ENCODE data around the gene OSBPL1A. TPM values are rescaled to one million over a fixed set of nuclear protein-coding genes. Genes with fewer than 3 reads are reported as not detected.
A peak's percentile ranks its signal among the peaks of the same experiment; 100 is the strongest.

The OSBPL1A gene
- total RNA-seq, result 42.0 TPM
- long read RNA-seq, full-length matches to known transcripts, result 65 of 115 reads
- long read RNA-seq, partial matches to known transcripts, result 10 of 115 reads
- long read RNA-seq, other reads (novel, unspliced or antisense), result 40 of 115 reads

GRCh38 chr18:24397694-24398368 is at the start of gene OSBPL1A:
Gene OSBPL1A, minus strand, starts transcription at chr18:24397824. Its CDS starts 20,291 bp downstream, at chr18:24377533.
- no peaks in the 10 kb centered on the region for H3K36me3 ChIP-seq
- DNase-seq (peak; percentile 99), ATAC-seq (peak; percentile 98)
- peak within 1 kb of the TSS; percentile 91 for H3K4me3 ChIP-seq
- no peaks in the 10 kb centered on the region for H3K27me3 ChIP-seq
- no peaks in the 10 kb centered on the region for H3K9me3 ChIP-seq
- TF ChIP-seq CTCF (IDR thresholded peaks at IDR 0.05), result no peak
- H3K27ac ChIP-seq, result peak within 1 kb of the TSS; percentile 94
- intact Hi-C loops (cut with DNase I), result no loop called here
- H3K4me1 ChIP-seq, result peaks cover 22% of the 10 kb centered on the region

GRCh38 chr18:24446953-24447538 is 49.4 kb upstream of the OSBPL1A start:
- peaks cover 76% of the 10 kb centered on the region for H3K36me3 ChIP-seq
- H3K4me3 ChIP-seq, result no peak overlapping the region
- H3K27me3 ChIP-seq, result no peaks in the 10 kb centered on the region
- no peak overlapping the region for H3K27ac ChIP-seq
- ATAC-seq (no peak), DNase-seq (no peak)
- intact Hi-C loops (cut with DNase I), result no loop called here
- no peaks in the 10 kb centered on the region for H3K4me1 ChIP-seq
- no peaks in the 10 kb centered on the region for H3K9me3 ChIP-seq
- TF ChIP-seq CTCF (IDR thresholded peaks at IDR 0.05), result no peak

- no peak overlapping the region for H3K4me3 ChIP-seq
- DNase-seq (no peak), ATAC-seq (no peak)
- no peaks in the 10 kb centered on the region for H3K27me3 ChIP-seq
- H3K9me3 ChIP-seq, result no peaks in the 10 kb centered on the region
- no peaks in the 10 kb centered on the region for H3K4me1 ChIP-seq
- TF ChIP-seq CTCF (IDR thresholded peaks at IDR 0.05), result no peak
- intact Hi-C loops (cut with DNase I), result no loop called here
- no peak overlapping the region for H3K27ac ChIP-seq
- H3K36me3 ChIP-seq, result peaks cover 80% of the 10 kb centered on the region
Observed at GRCh38 chr18:24446453-24446852, 48.8 kb upstream of the OSBPL1A start.

- H3K4me1 ChIP-seq, result no peaks in the 10 kb centered on the region
- H3K27me3 ChIP-seq, result no peaks in the 10 kb centered on the region
- no peaks in the 10 kb centered on the region for H3K9me3 ChIP-seq
- ATAC-seq, result peak; percentile 39
- no peak for TF ChIP-seq CTCF (IDR thresholded peaks at IDR 0.05)
- no peak for DNase-seq
- no peak overlapping the region for H3K4me3 ChIP-seq
- peaks cover 72% of the 10 kb centered on the region for H3K36me3 ChIP-seq
- intact Hi-C loops (cut with DNase I), result no loop called here
- no peak overlapping the region for H3K27ac ChIP-seq
Observed at GRCh38 chr18:24443870-24444269, 46.2 kb upstream of the OSBPL1A start.

- DNase-seq, result no peak
- no peaks in the 10 kb centered on the region for H3K9me3 ChIP-seq
- no peak for ATAC-seq
- H3K4me3 ChIP-seq, result no peak overlapping the region
- H3K36me3 ChIP-seq, result peaks cover 51% of the 10 kb centered on the region
- H3K27ac ChIP-seq, result no peak overlapping the region
- no peaks in the 10 kb centered on the region for H3K4me1 ChIP-seq
- TF ChIP-seq CTCF (IDR thresholded peaks at IDR 0.05), result no peak
- intact Hi-C loops (cut with DNase I), result no loop called here
- H3K27me3 ChIP-seq, result no peaks in the 10 kb centered on the region
Observed at GRCh38 chr18:24436939-24437338, 39.3 kb upstream of the OSBPL1A start.
